ENCODE data around the gene AFAP1. TPM values are rescaled to one million over a fixed set of nuclear protein-coding genes. Genes with fewer than 3 reads are reported as not detected.

Gene AFAP1
- total and polyA plus RNA-seq, 2 donors (not counting 3 experiments of a cell fraction or from before 2014, with no cell fraction given): 32.3 to 103 TPM

GRCh38 chr4:7788193-7788592, 151.5 kb downstream of the AFAP1 start:
- Histone ChIP-seq H3K4me3 (replicated peaks in 1 of 3; ENCODE audit: insufficient read depth in 1 of 3, low read depth in 1 of 3, low read length in 3 of 3) (no peak overlapping the region), H3K9ac (replicated peaks; ENCODE audit: extremely low read depth, insufficient read depth, low read length) (no peak overlapping the region), H3K9me1 (replicated peaks; ENCODE audit: control insufficient read depth, extremely low read depth, insufficient read depth, low read length) (no peaks in the 10 kb centered on the region), H3K27me3 (ENCODE audit: control insufficient read depth in 2 of 2, insufficient read depth in 2 of 2, low read length in 2 of 2) (no peaks in the 10 kb centered on the region), H2AFZ (ENCODE audit: low read depth, low read length) (no peak overlapping the region), H4K20me1 (replicated peaks; ENCODE audit: control insufficient read depth, extremely low read depth, insufficient read depth, low read length) (no peaks in the 10 kb centered on the region), H3K4me1 (ENCODE audit: control insufficient read depth, extremely low read depth, insufficient read depth, low read length) (peaks cover 42% of the 10 kb centered on the region), H3K36me3 (ENCODE audit: control insufficient read depth in 2 of 2, extremely low read depth in 1 of 2, insufficient read depth in 2 of 2, low read length in 2 of 2) (peaks cover 22 to 50% of the 10 kb centered on the region in 2 experiments), H3K79me2 (ENCODE audit: control insufficient read depth, insufficient read depth, low read length) (peaks cover 74% of the 10 kb centered on the region), H3K27ac (ENCODE audit: insufficient read depth, low read depth, low read length) (no peak overlapping the region), H3K9me3 (replicated peaks; ENCODE audit: control insufficient read depth, insufficient read depth, low read length) (no peaks in the 10 kb centered on the region), H3K4me2 (ENCODE audit: insufficient read depth, low read length) (no peak overlapping the region)
- ChIA-PET POLR2A (no interaction called here), CTCF (no interaction called here)
- no peak for TF ChIP-seq POLR2A (IDR thresholded peaks at IDR 0.05; ENCODE audit: low read depth, low read length)
- TF ChIP-seq MYC (IDR thresholded peaks at IDR 0.05; ENCODE audit: low read depth, low read length): no peak
- TF ChIP-seq MAX (IDR thresholded peaks at IDR 0.05; ENCODE audit: insufficient read depth, insufficient read length): no peak
- TF ChIP-seq EZH2 (IDR thresholded peaks at IDR 0.05; ENCODE audit: borderline replicate concordance, low read depth, low read length, severe bottlenecking): no peak
- no peak for TF ChIP-seq POLR2AphosphoS5 (IDR thresholded peaks at IDR 0.05; ENCODE audit: insufficient read depth, low read depth, low read length)
- TF ChIP-seq FOS (IDR thresholded peaks at IDR 0.05; ENCODE audit: borderline replicate concordance, insufficient read depth, low read length): no peak
- TF ChIP-seq CTCF (IDR thresholded peaks at IDR 0.05; ENCODE audit: extremely low read depth in 1 of 2, insufficient read depth in 1 of 2, low read depth in 1 of 2, low read length in 2 of 2): no peak
- FAIRE-seq: no peak
- dilution Hi-C loops (cut with MboI; ENCODE audit: extremely low pct_ligation_motif_present, low sequenced_read_pairs) (no loop called here), intact Hi-C loops (cut with micrococcal nuclease) (no loop called here)
- no peak for DNase-seq (ENCODE audit: low read depth, low spot score)
- no TSS peak for BruUV-seq (replicated peaks)
